GM23338 (cell line): ENCODE measurements around the gene UBA5. TPM values are rescaled to one million over a fixed set of nuclear protein-coding genes. Genes with fewer than 3 reads are reported as not detected.

Experiments used
- ATAC-seq: fragments of 200-7000 bp; cut with Tn5 transposase; 3 replicates; pipeline ENCODE4 v1.9.1; 2020
- DNase-seq: peaks from one replicate; pipeline ENCODE4 v3.0.0-alpha.2; 2015; ENCODE audit warnings: low spot score
- H2AFZ ChIP-seq: fragments of 200-600 bp; sonication (generic); 2 replicates; pipeline ENCODE4 v1.8.0; 2016; ENCODE audit warnings: antibody characterized with exemption, mild to moderate bottlenecking, moderate library complexity
- H3F3A ChIP-seq: fragments of 200-600 bp; sonication (generic); replicated peaks from 2 replicates; pipeline ENCODE4 v1.8.0; 2017; ENCODE audit warnings: antibody characterized with exemption, mixed run types, low read depth
- H3K27ac ChIP-seq: fragments of 200-600 bp; sonication (generic); 2 replicates; pipeline ENCODE4 v1.6.1; 2016; ENCODE audit warnings: low read depth
- H3K27me3 ChIP-seq: fragments of 200-600 bp; sonication (generic); 2 replicates; pipeline ENCODE4 v1.8.0; 2016; ENCODE audit warnings: mild to moderate bottlenecking, mixed run types, moderate library complexity; ENCODE audit not compliant: insufficient read depth
- H3K36me3 ChIP-seq: fragments of 200-600 bp; sonication (generic); 2 replicates; pipeline ENCODE4 v1.8.0; 2016; ENCODE audit warnings: mild to moderate bottlenecking; ENCODE audit not compliant: insufficient read depth
- H3K4me1 ChIP-seq: fragments of 200-600 bp; sonication (generic); 2 replicates; pipeline ENCODE4 v1.8.0; 2016; ENCODE audit warnings: mild to moderate bottlenecking, moderate library complexity; ENCODE audit not compliant: insufficient read depth
- H3K4me2 ChIP-seq: fragments of 200-600 bp; sonication (generic); 2 replicates; pipeline ENCODE4 v1.7.1; 2017; ENCODE audit warnings: mixed run types
- H3K4me3 ChIP-seq: fragments of 200-600 bp; sonication (generic); 2 replicates; pipeline ENCODE4 v1.6.1; 2016; ENCODE audit warnings: mixed run types
- H3K79me2 ChIP-seq: fragments of 200-600 bp; sonication (generic); replicated peaks from 2 replicates; pipeline ENCODE4 v1.8.0; 2017; ENCODE audit warnings: mild to moderate bottlenecking; ENCODE audit not compliant: insufficient read depth
- H3K9me2 ChIP-seq: fragments of 200-600 bp; sonication (generic); 2 replicates; pipeline ENCODE4 v1.8.0; 2017; ENCODE audit not compliant: insufficient read depth
- H4K20me1 ChIP-seq: fragments of 200-600 bp; sonication (generic); replicated peaks from 2 replicates; pipeline ENCODE4 v1.8.0; 2017; ENCODE audit warnings: mild to moderate bottlenecking; ENCODE audit not compliant: insufficient read depth
- H3K27ac Mint-ChIP-seq: 2 replicates; pipeline ENCODE4 v1.8.0; 2020; ENCODE audit warnings: inconsistent platforms, mild to moderate bottlenecking, moderate library complexity, mixed read lengths
- H3K27me3 Mint-ChIP-seq: 3 replicates; pipeline ENCODE4 v1.8.0; 2022; ENCODE audit warnings: low read depth, mild to moderate bottlenecking, moderate library complexity, mixed read lengths, inconsistent platforms; ENCODE audit not compliant: insufficient read depth, poor library complexity
- H3K36me3 Mint-ChIP-seq: 3 replicates; pipeline ENCODE4 v1.8.0; 2021; ENCODE audit warnings: low read depth, mild to moderate bottlenecking, inconsistent platforms, moderate library complexity, mixed read lengths
- H3K4me1 Mint-ChIP-seq: 3 replicates; pipeline ENCODE4 v1.8.0; 2020; ENCODE audit warnings: mild to moderate bottlenecking, inconsistent platforms, mixed read lengths
- H3K4me3 Mint-ChIP-seq: 3 replicates; pipeline ENCODE4 v1.8.0; 2021; ENCODE audit warnings: moderate library complexity, mild to moderate bottlenecking, inconsistent platforms, mixed read lengths
- H3K9me3 Mint-ChIP-seq: 3 replicates; pipeline ENCODE4 v1.8.0; 2020; ENCODE audit warnings: moderate library complexity, mild to moderate bottlenecking, inconsistent platforms, mixed read lengths
- CREB1 ChIP-seq: fragments of 250-450 bp; sonication (Bioruptor Pico); IDR thresholded peaks from 2 replicates; pipeline ENCODE4 v1.5.0; 2020; ENCODE audit warnings: low read depth, mild to moderate bottlenecking, moderate library complexity
- EZH2 ChIP-seq: fragments of 200-600 bp; sonication (generic); IDR thresholded peaks from one replicate; pipeline ENCODE4 v1.8.0; 2017; ENCODE audit warnings: antibody characterized with exemption, mild to moderate bottlenecking, low read depth; ENCODE audit not compliant: unreplicated experiment
- EZH2phosphoT487 ChIP-seq: fragments of 200-600 bp; sonication (generic); IDR thresholded peaks from one replicate; pipeline ENCODE4 v1.8.1; 2018; ENCODE audit warnings: antibody characterized with exemption; ENCODE audit not compliant: unreplicated experiment
- JUNB ChIP-seq: IDR thresholded peaks from one replicate; pipeline ENCODE4 v1.6.1; 2016; ENCODE audit warnings: antibody characterized with exemption; ENCODE audit not compliant: unreplicated experiment
- NANOG ChIP-seq: IDR thresholded peaks from 2 replicates; pipeline ENCODE4 v1.6.1; 2016; ENCODE audit warnings: antibody characterized with exemption, borderline replicate concordance
- POLR2AphosphoS5 ChIP-seq: IDR thresholded peaks from 2 replicates; pipeline ENCODE4 v1.6.1; 2016; ENCODE audit warnings: antibody characterized with exemption, low read depth
- STAT1 ChIP-seq: IDR thresholded peaks from one replicate; pipeline ENCODE4 v1.6.1; 2016; ENCODE audit warnings: antibody characterized with exemption; ENCODE audit not compliant: unreplicated experiment
- ZNF114 ChIP-seq: fragments of 250-450 bp; sonication (Bioruptor Pico); IDR thresholded peaks from 2 replicates; pipeline ENCODE4 v1.5.0; 2020; ENCODE audit warnings: mild to moderate bottlenecking, moderate library complexity
- ZNF331 ChIP-seq: fragments of 250-450 bp; sonication (Bioruptor Pico); IDR thresholded peaks from 2 replicates; pipeline ENCODE4 v1.5.0; 2020; ENCODE audit warnings: low read depth, mild to moderate bottlenecking, moderate library complexity
- polyA plus RNA-seq: library from polyadenylated mRNA; unstranded; fragments of >200 nt; fragmentation: Nextera tagmentation; extraction: Ambion mirVana; gene quantifications from 2 replicates; pipeline ENCODE4 v1.2.1, GENCODE V29; 2016
- total RNA-seq: library from RNA; depleted of rRNA; stranded (reverse); fragments of >200 nt; shearing (Covaris generic); gene quantifications from 2 replicates; pipeline ENCODE4 v1.2.3, GENCODE V29; 2014
- TF ChIP-seq, protein P1 (sequence below): fragments of 250-450 bp; sonication (Bioruptor Pico); IDR thresholded peaks from 2 replicates; pipeline ENCODE4 v1.5.0; 2020; ENCODE audit warnings: mild to moderate bottlenecking, moderate library complexity
- TF ChIP-seq, protein P2 (sequence below): IDR thresholded peaks from 2 replicates; pipeline ENCODE4 v1.6.1; 2016; ENCODE audit warnings: antibody characterized with exemption
- TF ChIP-seq, protein P3 (sequence below): IDR thresholded peaks from one replicate; pipeline ENCODE4 v1.6.1; 2018; ENCODE audit warnings: antibody characterized with exemption; ENCODE audit not compliant: unreplicated experiment
- TF ChIP-seq, protein P4 (sequence below), 2 experiments: fragments of 200-600 bp in 1 of 2; sonication (generic) in 1 of 2; conservative IDR thresholded peaks; 2 replicates each; pipeline versions ENCODE4 v1.5.1 to v1.6.1; 2016 to 2017; ENCODE audit warnings: antibody characterized with exemption in 2 of 2, low read depth in 2 of 2, mild to moderate bottlenecking in 2 of 2, moderate library complexity in 1 of 2

The UBA5 gene
- total and polyA plus RNA-seq, 2 experiments from 2014 or later, result 22.8 to 51.5 TPM

DNA sequence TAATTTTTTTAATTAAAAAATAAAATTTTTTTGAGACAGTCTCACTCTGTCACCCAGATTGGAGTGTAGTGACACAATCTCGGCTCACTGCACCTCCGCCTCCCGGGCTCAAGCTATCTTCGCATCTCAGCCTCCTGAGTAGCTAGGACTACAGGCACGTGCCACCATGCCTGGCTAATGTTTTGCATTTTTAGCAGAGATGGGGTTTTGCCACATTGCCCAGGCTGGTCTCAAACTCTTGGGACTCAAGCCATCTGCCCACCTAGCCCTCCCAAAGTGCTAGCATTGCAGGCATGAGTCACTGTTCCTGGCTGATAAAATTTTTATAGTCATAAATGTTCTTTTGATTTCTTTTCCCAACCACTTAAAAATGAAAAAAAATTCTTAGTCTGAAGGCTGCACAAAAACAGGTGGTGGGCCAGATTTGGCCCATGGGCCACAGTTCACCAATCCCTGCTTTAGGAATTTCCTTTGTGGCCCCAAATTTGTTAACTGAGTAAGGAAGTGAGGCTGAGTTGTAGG, 9.2 kb downstream of the UBA5 start:
- Histone ChIP-seq H3K4me1 (no peaks in the 10 kb centered on the region), H3K79me2 (peaks cover 14% of the 10 kb centered on the region), H3K4me3 (no peak overlapping the region), H4K20me1 (no peaks in the 10 kb centered on the region), H3K27me3 (no peaks in the 10 kb centered on the region), H2AFZ (no peak overlapping the region), H3K36me3 (peaks cover 7% of the 10 kb centered on the region; the same call in 1 of the 2 replicates), H3K9me2 (no peaks in the 10 kb centered on the region), H3K27ac (no peak overlapping the region), H3F3A (no peaks in the 10 kb centered on the region), H3K4me2 (no peak overlapping the region)
- no peaks in the 10 kb centered on the region for H3K27me3 Mint-ChIP-seq
- H3K27ac Mint-ChIP-seq, result no peak overlapping the region
- H3K4me1 Mint-ChIP-seq, result no peaks in the 10 kb centered on the region; the same call in 1 of the 3 replicates
- peaks cover 12% of the 10 kb centered on the region; the same call in 2 of the 3 replicates for H3K36me3 Mint-ChIP-seq
- TF ChIP-seq POLR2AphosphoS5 (no peak), ZNF114 (CRISPR knock-in tag) (no peak), NANOG (no peak), EZH2phosphoT487 (no peak), CREB1 (no peak), STAT1 (no peak), EZH2 (no peak), ZNF331 (CRISPR knock-in tag) (no peak), JUNB (no peak)
- TF ChIP-seq, protein P1, sequence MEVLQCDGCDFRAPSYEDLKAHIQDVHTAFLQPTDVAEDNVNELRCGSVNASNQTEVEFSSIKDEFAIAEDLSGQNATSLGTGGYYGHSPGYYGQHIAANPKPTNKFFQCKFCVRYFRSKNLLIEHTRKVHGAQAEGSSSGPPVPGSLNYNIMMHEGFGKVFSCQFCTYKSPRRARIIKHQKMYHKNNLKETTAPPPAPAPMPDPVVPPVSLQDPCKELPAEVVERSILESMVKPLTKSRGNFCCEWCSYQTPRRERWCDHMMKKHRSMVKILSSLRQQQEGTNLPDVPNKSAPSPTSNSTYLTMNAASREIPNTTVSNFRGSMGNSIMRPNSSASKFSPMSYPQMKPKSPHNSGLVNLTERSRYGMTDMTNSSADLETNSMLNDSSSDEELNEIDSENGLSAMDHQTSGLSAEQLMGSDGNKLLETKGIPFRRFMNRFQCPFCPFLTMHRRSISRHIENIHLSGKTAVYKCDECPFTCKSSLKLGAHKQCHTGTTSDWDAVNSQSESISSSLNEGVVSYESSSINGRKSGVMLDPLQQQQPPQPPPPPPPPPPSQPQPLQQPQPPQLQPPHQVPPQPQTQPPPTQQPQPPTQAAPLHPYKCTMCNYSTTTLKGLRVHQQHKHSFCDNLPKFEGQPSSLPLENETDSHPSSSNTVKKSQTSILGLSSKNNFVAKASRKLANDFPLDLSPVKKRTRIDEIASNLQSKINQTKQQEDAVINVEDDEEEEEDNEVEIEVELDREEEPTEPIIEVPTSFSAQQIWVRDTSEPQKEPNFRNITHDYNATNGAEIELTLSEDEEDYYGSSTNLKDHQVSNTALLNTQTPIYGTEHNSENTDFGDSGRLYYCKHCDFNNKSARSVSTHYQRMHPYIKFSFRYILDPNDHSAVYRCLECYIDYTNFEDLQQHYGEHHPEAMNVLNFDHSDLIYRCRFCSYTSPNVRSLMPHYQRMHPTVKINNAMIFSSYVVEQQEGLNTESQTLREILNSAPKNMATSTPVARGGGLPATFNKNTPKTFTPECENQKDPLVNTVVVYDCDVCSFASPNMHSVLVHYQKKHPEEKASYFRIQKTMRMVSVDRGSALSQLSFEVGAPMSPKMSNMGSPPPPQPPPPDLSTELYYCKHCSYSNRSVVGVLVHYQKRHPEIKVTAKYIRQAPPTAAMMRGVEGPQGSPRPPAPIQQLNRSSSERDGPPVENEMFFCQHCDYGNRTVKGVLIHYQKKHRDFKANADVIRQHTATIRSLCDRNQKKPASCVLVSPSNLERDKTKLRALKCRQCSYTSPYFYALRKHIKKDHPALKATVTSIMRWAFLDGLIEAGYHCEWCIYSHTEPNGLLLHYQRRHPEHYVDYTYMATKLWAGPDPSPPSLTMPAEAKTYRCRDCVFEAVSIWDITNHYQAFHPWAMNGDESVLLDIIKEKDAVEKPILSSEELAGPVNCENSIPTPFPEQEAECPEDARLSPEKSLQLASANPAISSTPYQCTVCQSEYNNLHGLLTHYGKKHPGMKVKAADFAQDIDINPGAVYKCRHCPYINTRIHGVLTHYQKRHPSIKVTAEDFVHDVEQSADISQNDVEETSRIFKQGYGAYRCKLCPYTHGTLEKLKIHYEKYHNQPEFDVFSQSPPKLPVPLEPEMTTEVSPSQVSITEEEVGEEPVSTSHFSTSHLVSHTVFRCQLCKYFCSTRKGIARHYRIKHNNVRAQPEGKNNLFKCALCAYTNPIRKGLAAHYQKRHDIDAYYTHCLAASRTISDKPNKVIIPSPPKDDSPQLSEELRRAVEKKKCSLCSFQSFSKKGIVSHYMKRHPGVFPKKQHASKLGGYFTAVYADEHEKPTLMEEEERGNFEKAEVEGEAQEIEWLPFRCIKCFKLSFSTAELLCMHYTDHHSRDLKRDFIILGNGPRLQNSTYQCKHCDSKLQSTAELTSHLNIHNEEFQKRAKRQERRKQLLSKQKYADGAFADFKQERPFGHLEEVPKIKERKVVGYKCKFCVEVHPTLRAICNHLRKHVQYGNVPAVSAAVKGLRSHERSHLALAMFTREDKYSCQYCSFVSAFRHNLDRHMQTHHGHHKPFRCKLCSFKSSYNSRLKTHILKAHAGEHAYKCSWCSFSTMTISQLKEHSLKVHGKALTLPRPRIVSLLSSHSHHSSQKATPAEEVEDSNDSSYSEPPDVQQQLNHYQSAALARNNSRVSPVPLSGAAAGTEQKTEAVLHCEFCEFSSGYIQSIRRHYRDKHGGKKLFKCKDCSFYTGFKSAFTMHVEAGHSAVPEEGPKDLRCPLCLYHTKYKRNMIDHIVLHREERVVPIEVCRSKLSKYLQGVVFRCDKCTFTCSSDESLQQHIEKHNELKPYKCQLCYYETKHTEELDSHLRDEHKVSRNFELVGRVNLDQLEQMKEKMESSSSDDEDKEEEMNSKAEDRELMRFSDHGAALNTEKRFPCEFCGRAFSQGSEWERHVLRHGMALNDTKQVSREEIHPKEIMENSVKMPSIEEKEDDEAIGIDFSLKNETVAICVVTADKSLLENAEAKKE, result no peak
- TF ChIP-seq, protein P2, sequence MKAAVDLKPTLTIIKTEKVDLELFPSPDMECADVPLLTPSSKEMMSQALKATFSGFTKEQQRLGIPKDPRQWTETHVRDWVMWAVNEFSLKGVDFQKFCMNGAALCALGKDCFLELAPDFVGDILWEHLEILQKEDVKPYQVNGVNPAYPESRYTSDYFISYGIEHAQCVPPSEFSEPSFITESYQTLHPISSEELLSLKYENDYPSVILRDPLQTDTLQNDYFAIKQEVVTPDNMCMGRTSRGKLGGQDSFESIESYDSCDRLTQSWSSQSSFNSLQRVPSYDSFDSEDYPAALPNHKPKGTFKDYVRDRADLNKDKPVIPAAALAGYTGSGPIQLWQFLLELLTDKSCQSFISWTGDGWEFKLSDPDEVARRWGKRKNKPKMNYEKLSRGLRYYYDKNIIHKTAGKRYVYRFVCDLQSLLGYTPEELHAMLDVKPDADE, result no peak
- TF ChIP-seq, protein P3, sequence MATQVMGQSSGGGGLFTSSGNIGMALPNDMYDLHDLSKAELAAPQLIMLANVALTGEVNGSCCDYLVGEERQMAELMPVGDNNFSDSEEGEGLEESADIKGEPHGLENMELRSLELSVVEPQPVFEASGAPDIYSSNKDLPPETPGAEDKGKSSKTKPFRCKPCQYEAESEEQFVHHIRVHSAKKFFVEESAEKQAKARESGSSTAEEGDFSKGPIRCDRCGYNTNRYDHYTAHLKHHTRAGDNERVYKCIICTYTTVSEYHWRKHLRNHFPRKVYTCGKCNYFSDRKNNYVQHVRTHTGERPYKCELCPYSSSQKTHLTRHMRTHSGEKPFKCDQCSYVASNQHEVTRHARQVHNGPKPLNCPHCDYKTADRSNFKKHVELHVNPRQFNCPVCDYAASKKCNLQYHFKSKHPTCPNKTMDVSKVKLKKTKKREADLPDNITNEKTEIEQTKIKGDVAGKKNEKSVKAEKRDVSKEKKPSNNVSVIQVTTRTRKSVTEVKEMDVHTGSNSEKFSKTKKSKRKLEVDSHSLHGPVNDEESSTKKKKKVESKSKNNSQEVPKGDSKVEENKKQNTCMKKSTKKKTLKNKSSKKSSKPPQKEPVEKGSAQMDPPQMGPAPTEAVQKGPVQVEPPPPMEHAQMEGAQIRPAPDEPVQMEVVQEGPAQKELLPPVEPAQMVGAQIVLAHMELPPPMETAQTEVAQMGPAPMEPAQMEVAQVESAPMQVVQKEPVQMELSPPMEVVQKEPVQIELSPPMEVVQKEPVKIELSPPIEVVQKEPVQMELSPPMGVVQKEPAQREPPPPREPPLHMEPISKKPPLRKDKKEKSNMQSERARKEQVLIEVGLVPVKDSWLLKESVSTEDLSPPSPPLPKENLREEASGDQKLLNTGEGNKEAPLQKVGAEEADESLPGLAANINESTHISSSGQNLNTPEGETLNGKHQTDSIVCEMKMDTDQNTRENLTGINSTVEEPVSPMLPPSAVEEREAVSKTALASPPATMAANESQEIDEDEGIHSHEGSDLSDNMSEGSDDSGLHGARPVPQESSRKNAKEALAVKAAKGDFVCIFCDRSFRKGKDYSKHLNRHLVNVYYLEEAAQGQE, result no peak
- TF ChIP-seq, protein P4, sequence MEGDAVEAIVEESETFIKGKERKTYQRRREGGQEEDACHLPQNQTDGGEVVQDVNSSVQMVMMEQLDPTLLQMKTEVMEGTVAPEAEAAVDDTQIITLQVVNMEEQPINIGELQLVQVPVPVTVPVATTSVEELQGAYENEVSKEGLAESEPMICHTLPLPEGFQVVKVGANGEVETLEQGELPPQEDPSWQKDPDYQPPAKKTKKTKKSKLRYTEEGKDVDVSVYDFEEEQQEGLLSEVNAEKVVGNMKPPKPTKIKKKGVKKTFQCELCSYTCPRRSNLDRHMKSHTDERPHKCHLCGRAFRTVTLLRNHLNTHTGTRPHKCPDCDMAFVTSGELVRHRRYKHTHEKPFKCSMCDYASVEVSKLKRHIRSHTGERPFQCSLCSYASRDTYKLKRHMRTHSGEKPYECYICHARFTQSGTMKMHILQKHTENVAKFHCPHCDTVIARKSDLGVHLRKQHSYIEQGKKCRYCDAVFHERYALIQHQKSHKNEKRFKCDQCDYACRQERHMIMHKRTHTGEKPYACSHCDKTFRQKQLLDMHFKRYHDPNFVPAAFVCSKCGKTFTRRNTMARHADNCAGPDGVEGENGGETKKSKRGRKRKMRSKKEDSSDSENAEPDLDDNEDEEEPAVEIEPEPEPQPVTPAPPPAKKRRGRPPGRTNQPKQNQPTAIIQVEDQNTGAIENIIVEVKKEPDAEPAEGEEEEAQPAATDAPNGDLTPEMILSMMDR (conservative IDR thresholded peaks at IDR 0.05; ENCODE audit: low read depth in 2 of 2), result no peak
- no peak overlapping the region for H3K4me3 Mint-ChIP-seq
- DNase-seq (no peak), ATAC-seq (no peak)
- no peaks in the 10 kb centered on the region for H3K9me3 Mint-ChIP-seq
